WTC11 (cell line): ENCODE results near the gene ADAMTS12. TPM values are rescaled to one million over a fixed set of nuclear protein-coding genes. Genes with fewer than 3 reads are reported as not detected.

Experiments
- ATAC-seq: fragments of 200-7000 bp; cut with Tn5 transposase; 2 replicates; pipeline ENCODE4 v1.10.0; 2021; ENCODE audit warnings: mild to moderate bottlenecking, moderate library complexity
- CTCF ChIA-PET: fragments of 300-600 bp; sonication (Branson Sonifier 250); formaldehyde crosslinking; loops from one replicate; lab custom pipeline; 2021; ENCODE audit warnings: antibody characterized with exemption; lab: Charles Lee
- POLR2A ChIA-PET: fragments of 350-600 bp; sonication (Branson Sonifier 250); formaldehyde crosslinking; loops from one replicate; lab custom pipeline; 2021; ENCODE audit warnings: antibody characterized with exemption; lab: Charles Lee
- DNase-seq: peaks from one replicate; pipeline ENCODE4 v3.0.0; 2021; ENCODE audit warnings: low spot score
- H3K27ac Mint-ChIP-seq: 2 replicates; pipeline ENCODE4 v1.8.0; 2021; ENCODE audit warnings: mixed read lengths
- H3K27me3 Mint-ChIP-seq: 2 replicates; pipeline ENCODE4 v1.8.0; 2021; ENCODE audit warnings: low read depth, mild to moderate bottlenecking, moderate library complexity, mixed read lengths
- H3K36me3 Mint-ChIP-seq: 2 replicates; pipeline ENCODE4 v1.8.0; 2021; ENCODE audit warnings: mixed read lengths
- H3K4me1 Mint-ChIP-seq: 2 replicates; pipeline ENCODE4 v1.8.0; 2022; ENCODE audit warnings: mixed read lengths
- H3K4me3 Mint-ChIP-seq: 2 replicates; pipeline ENCODE4 v1.8.0; 2021; ENCODE audit warnings: mild to moderate bottlenecking, moderate library complexity, mixed read lengths
- H3K9me3 Mint-ChIP-seq: 2 replicates; pipeline ENCODE4 v1.8.0; 2021; ENCODE audit warnings: mixed read lengths
- AR ChIP-seq: fragments of 250-450 bp; sonication (Bioruptor Pico); IDR thresholded peaks from 2 replicates; pipeline ENCODE4 v1.9.0; 2021; ENCODE audit warnings: mild to moderate bottlenecking
- CBFB ChIP-seq: sonication (generic); formaldehyde crosslinking; IDR thresholded peaks from 2 replicates; pipeline ENCODE4 v1.8.1; 2022; ENCODE audit warnings: mild to moderate bottlenecking, low read depth, missing genetic modification reagents
- E2F5 ChIP-seq: sonication (generic); formaldehyde crosslinking; IDR thresholded peaks from 2 replicates; pipeline ENCODE4 v1.8.1; 2022; ENCODE audit warnings: mild to moderate bottlenecking, moderate library complexity, missing genetic modification reagents
- ELF4 ChIP-seq: sonication (generic); formaldehyde crosslinking; IDR thresholded peaks from 2 replicates; pipeline ENCODE4 v1.8.1; 2022; ENCODE audit warnings: low read depth, mild to moderate bottlenecking, moderate library complexity, missing genetic modification reagents
- EMX1 ChIP-seq: fragments of 250-450 bp; sonication (Bioruptor Pico); IDR thresholded peaks from 2 replicates; pipeline ENCODE4 v1.8.0; 2021; ENCODE audit warnings: mild to moderate bottlenecking
- FOXP4 ChIP-seq: sonication (generic); formaldehyde crosslinking; IDR thresholded peaks from 2 replicates; pipeline ENCODE4 v1.8.0; 2022; ENCODE audit warnings: mild to moderate bottlenecking, missing genetic modification reagents
- JAZF1 ChIP-seq: fragments of 250-450 bp; sonication (Bioruptor Pico); IDR thresholded peaks from 2 replicates; pipeline ENCODE4 v1.9.0; 2021; ENCODE audit warnings: moderate library complexity, mild to moderate bottlenecking, inconsistent platforms
- MXD4 ChIP-seq: fragments of 250-450 bp; sonication (Bioruptor Pico); IDR thresholded peaks from 2 replicates; pipeline ENCODE4 v1.8.0; 2021; ENCODE audit warnings: mild to moderate bottlenecking, moderate library complexity, borderline replicate concordance
- NFATC4 ChIP-seq: fragments of 250-450 bp; sonication (Bioruptor Pico); IDR thresholded peaks from 2 replicates; pipeline ENCODE4 v1.9.0; 2021; ENCODE audit warnings: mild to moderate bottlenecking
- PRRX2 ChIP-seq: fragments of 250-450 bp; sonication (Bioruptor Pico); IDR thresholded peaks from 2 replicates; pipeline ENCODE4 v1.8.0; 2021; ENCODE audit warnings: mild to moderate bottlenecking
- RORB ChIP-seq: fragments of 250-450 bp; sonication (Bioruptor Pico); IDR thresholded peaks from 2 replicates; pipeline ENCODE4 v1.9.0; 2021; ENCODE audit warnings: mild to moderate bottlenecking
- TCF7 ChIP-seq: sonication (generic); formaldehyde crosslinking; IDR thresholded peaks from 2 replicates; pipeline ENCODE4 v1.8.0; 2022; ENCODE audit warnings: mild to moderate bottlenecking, low read depth, missing genetic modification reagents, moderate library complexity
- ZBTB43 ChIP-seq: sonication (generic); formaldehyde crosslinking; IDR thresholded peaks from 2 replicates; pipeline ENCODE4 v1.8.1; 2023; ENCODE audit warnings: mild to moderate bottlenecking, missing genetic modification reagents
- ZNF263 ChIP-seq: sonication (generic); formaldehyde crosslinking; IDR thresholded peaks from 2 replicates; pipeline ENCODE4 v1.8.1; 2022; ENCODE audit warnings: low read depth, mild to moderate bottlenecking, moderate library complexity, missing genetic modification reagents
- ZNF532 ChIP-seq: fragments of 250-450 bp; sonication (Bioruptor Pico); IDR thresholded peaks from 2 replicates; pipeline ENCODE4 v1.9.0; 2021; ENCODE audit warnings: mild to moderate bottlenecking, borderline replicate concordance
- total RNA-seq: library from RNA; stranded (reverse); gene quantifications from 3 replicates; pipeline ENCODE4 v1.2.3, GENCODE V29; 2021
- TF ChIP-seq, protein P1 (sequence below): sonication (generic); formaldehyde crosslinking; IDR thresholded peaks from 2 replicates; pipeline ENCODE4 v1.8.0; 2022; ENCODE audit warnings: mild to moderate bottlenecking, missing genetic modification reagents
- TF ChIP-seq, protein P2 (sequence below): sonication (generic); formaldehyde crosslinking; IDR thresholded peaks from 2 replicates; pipeline ENCODE4 v1.8.1; 2023; ENCODE audit warnings: mild to moderate bottlenecking, moderate library complexity, missing genetic modification reagents

The ADAMTS12 gene
- total RNA-seq, 1 experiment from 2014 or later: 13.5 TPM

GRCh38 chr5:33527696-33528095, 364.1 kb downstream of the ADAMTS12 start:
- no peak overlapping the region for H3K27ac Mint-ChIP-seq
- CTCF ChIA-PET: no interaction called here

More at GRCh38 chr5:33527696-33528095, 364.1 kb downstream of the ADAMTS12 start:
- Mint-ChIP-seq H3K4me1 (peaks cover 2% of the 10 kb centered on the region), H3K9me3 (no peaks in the 10 kb centered on the region), H3K36me3 (no peaks in the 10 kb centered on the region), H3K4me3 (no peak overlapping the region), H3K27me3 (no peaks in the 10 kb centered on the region)
- DNase-seq (no peak), ATAC-seq (no peak)
- POLR2A ChIA-PET: no interaction called here
- TF ChIP-seq CBFB (CRISPR knock-in tag): no peak
- TF ChIP-seq NFATC4 (CRISPR knock-in tag): no peak
- no peak for TF ChIP-seq MXD4 (CRISPR knock-in tag)
- TF ChIP-seq RORB (CRISPR knock-in tag): no peak
- no peak for TF ChIP-seq E2F5
- TF ChIP-seq ELF4 (CRISPR knock-in tag): no peak
- TF ChIP-seq PRRX2 (CRISPR knock-in tag): no peak
- no peak for TF ChIP-seq JAZF1 (CRISPR knock-in tag)
- TF ChIP-seq, protein P1, sequence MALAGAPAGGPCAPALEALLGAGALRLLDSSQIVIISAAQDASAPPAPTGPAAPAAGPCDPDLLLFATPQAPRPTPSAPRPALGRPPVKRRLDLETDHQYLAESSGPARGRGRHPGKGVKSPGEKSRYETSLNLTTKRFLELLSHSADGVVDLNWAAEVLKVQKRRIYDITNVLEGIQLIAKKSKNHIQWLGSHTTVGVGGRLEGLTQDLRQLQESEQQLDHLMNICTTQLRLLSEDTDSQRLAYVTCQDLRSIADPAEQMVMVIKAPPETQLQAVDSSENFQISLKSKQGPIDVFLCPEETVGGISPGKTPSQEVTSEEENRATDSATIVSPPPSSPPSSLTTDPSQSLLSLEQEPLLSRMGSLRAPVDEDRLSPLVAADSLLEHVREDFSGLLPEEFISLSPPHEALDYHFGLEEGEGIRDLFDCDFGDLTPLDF (CRISPR knock-in tag): no peak
- TF ChIP-seq, protein P2, sequence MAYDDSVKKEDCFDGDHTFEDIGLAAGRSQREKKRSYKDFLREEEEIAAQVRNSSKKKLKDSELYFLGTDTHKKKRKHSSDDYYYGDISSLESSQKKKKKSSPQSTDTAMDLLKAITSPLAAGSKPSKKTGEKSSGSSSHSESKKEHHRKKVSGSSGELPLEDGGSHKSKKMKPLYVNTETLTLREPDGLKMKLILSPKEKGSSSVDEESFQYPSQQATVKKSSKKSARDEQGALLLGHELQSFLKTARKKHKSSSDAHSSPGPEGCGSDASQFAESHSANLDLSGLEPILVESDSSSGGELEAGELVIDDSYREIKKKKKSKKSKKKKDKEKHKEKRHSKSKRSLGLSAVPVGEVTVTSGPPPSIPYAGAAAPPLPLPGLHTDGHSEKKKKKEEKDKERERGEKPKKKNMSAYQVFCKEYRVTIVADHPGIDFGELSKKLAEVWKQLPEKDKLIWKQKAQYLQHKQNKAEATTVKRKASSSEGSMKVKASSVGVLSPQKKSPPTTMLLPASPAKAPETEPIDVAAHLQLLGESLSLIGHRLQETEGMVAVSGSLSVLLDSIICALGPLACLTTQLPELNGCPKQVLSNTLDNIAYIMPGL (CRISPR knock-in tag): no peak
- no peak for TF ChIP-seq FOXP4 (CRISPR knock-in tag)
- TF ChIP-seq ZNF263: no peak
- TF ChIP-seq TCF7 (CRISPR knock-in tag): no peak
- no peak for TF ChIP-seq ZNF532 (CRISPR knock-in tag)
- no peak for TF ChIP-seq AR
- no peak for TF ChIP-seq EMX1 (CRISPR knock-in tag)
- no peak for TF ChIP-seq ZBTB43 (CRISPR knock-in tag)
